ENCODE measurements around the gene PPIG. TPM values are rescaled to one million over a fixed set of nuclear protein-coding genes. Genes with fewer than 3 reads are reported as not detected.
A peak's percentile ranks its signal among the peaks of the same experiment; 100 is the strongest.
"Not testable (repeated sequence)": the region's sequence is repeated elsewhere in the genome, so short reads cannot be mapped to it uniquely, and the experiment has no call there.

PPIG gene
- total RNA-seq, 4 donors from 2014 or later: 26.1 to 53.8 (median 37.1) TPM

- no peak for DNase-seq (ENCODE audit: low spot score in 2 of 2)
- H3K9me3 ChIP-seq: no peaks in the 10 kb centered on the region
- H3K27ac ChIP-seq: no peak overlapping the region
- H3K27me3 ChIP-seq: no peaks in the 10 kb centered on the region
- no peak overlapping the region for H3K4me3 ChIP-seq
- 90 to 94% methylated on average over 2 of the region's 2 CpGs for WGBS, 2 donors
- H3K4me1 ChIP-seq: peaks cover 0 to 11% (median 2%) of the 10 kb centered on the region in 4 donors
- peaks cover 0 to 10% (median 0%) of the 10 kb centered on the region in 3 donors for H3K36me3 ChIP-seq
- no peak for TF ChIP-seq POLR2A (IDR thresholded peaks at IDR 0.05)
- TF ChIP-seq EP300 (IDR thresholded peaks at IDR 0.05): no peak
- TF ChIP-seq, protein P1, sequence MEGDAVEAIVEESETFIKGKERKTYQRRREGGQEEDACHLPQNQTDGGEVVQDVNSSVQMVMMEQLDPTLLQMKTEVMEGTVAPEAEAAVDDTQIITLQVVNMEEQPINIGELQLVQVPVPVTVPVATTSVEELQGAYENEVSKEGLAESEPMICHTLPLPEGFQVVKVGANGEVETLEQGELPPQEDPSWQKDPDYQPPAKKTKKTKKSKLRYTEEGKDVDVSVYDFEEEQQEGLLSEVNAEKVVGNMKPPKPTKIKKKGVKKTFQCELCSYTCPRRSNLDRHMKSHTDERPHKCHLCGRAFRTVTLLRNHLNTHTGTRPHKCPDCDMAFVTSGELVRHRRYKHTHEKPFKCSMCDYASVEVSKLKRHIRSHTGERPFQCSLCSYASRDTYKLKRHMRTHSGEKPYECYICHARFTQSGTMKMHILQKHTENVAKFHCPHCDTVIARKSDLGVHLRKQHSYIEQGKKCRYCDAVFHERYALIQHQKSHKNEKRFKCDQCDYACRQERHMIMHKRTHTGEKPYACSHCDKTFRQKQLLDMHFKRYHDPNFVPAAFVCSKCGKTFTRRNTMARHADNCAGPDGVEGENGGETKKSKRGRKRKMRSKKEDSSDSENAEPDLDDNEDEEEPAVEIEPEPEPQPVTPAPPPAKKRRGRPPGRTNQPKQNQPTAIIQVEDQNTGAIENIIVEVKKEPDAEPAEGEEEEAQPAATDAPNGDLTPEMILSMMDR (IDR thresholded peaks at IDR 0.05): no peak
These were observed 14.8 kb downstream of the PPIG start for GRCh38 chr2:169598982-169599381.

DNA sequence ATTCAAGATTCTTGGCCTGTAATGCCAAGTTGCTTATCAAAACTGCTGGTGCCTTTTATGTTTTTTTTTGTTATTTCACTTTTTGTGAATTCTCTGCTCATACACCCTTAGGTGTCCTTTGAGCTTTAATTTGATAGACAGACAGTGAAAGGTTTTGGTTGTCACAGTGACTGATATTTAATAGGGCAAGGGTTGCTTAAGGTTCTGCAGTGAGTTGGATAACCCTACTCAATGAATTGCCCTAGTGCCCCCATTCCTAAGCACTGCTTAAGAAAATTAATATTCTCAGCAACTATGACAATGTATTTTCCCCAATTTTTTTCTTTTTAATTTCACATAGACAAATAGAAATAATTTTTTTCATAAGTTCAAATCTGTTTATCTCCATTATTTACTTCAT, 15.4 kb downstream of the PPIG start:
- H3K27me3 ChIP-seq: no peaks in the 10 kb centered on the region
- TF ChIP-seq EP300 (IDR thresholded peaks at IDR 0.05): no peak
- TF ChIP-seq, protein P1 (IDR thresholded peaks at IDR 0.05): no peak
- no peak for TF ChIP-seq POLR2A (IDR thresholded peaks at IDR 0.05)
- peaks cover 0 to 15% (median 0%) of the 10 kb centered on the region in 3 donors for H3K36me3 ChIP-seq
- no peak overlapping the region for H3K4me3 ChIP-seq
- no peak overlapping the region for H3K27ac ChIP-seq
- no peaks in the 10 kb centered on the region for H3K9me3 ChIP-seq
- peaks cover 0 to 11% (median 2%) of the 10 kb centered on the region in 4 donors for H3K4me1 ChIP-seq
- DNase-seq (ENCODE audit: low spot score in 2 of 2): no peak

- WGBS, 2 donors: 86 to 94% methylated on average over 2 of the region's 2 CpGs
- DNase-seq (ENCODE audit: low spot score in 2 of 2): no peak
- TF ChIP-seq EP300 (IDR thresholded peaks at IDR 0.05) (no peak), POLR2A (IDR thresholded peaks at IDR 0.05) (no peak)
- TF ChIP-seq, protein P1 (IDR thresholded peaks at IDR 0.05): no peak
- H3K4me3 ChIP-seq: no peak overlapping the region
- H3K27ac ChIP-seq: no peak overlapping the region
- H3K4me1 ChIP-seq: peaks cover 0 to 4% (median 0%) of the 10 kb centered on the region in 4 donors
- peaks cover 3 to 86% (median 8%) of the 10 kb centered on the region in 3 donors for H3K36me3 ChIP-seq
- no peaks in the 10 kb centered on the region for H3K9me3 ChIP-seq
- H3K27me3 ChIP-seq: no peaks in the 10 kb centered on the region
These were observed 25.1 kb downstream of the PPIG start for GRCh38 chr2:169609264-169609663.

GRCh38 chr2:169613876-169614275, 29.7 kb downstream of the PPIG start:
- no peaks in the 10 kb centered on the region for H3K27me3 ChIP-seq
- DNase-seq (ENCODE audit: low spot score in 2 of 2): no peak
- peaks cover 8 to 90% (median 12%) of the 10 kb centered on the region in 3 donors for H3K36me3 ChIP-seq
- no peak overlapping the region for H3K4me3 ChIP-seq
- TF ChIP-seq POLR2A (IDR thresholded peaks at IDR 0.05) (no peak), EP300 (IDR thresholded peaks at IDR 0.05) (no peak)
- TF ChIP-seq, protein P1 (IDR thresholded peaks at IDR 0.05): no peak
- H3K27ac ChIP-seq: peak overlapping the region in 2 of 4 donors; percentile 28 to 29
- H3K4me1 ChIP-seq: peaks cover 0 to 4% (median 0%) of the 10 kb centered on the region in 4 donors
- WGBS, 2 donors: 49 to 57% methylated on average over 2 of the region's 2 CpGs
- peaks cover 0 to 11% (median 2%) of the 10 kb centered on the region in 4 donors for H3K9me3 ChIP-seq

- DNase-seq (ENCODE audit: low spot score in 2 of 2); H3K4me3 ChIP-seq; H3K4me1 ChIP-seq; H3K27ac ChIP-seq; H3K27me3 ChIP-seq: not testable (repeated sequence)
- Histone ChIP-seq H3K36me3 (peaks cover 7 to 87% (median 12%) of the 10 kb centered on the region in 3 donors), H3K9me3 (peaks cover 0 to 11% (median 2%) of the 10 kb centered on the region in 4 donors)
- WGBS, 2 donors: 96 to 100% methylated on average over 1 of the region's 1 CpG
These were observed 31.8 kb downstream of the PPIG start for GRCh38 chr2:169615982-169616381.

GRCh38 chr2:169619946-169620345, 35.8 kb downstream of the PPIG start:
- no peak for DNase-seq (ENCODE audit: low spot score in 2 of 2)
- H3K36me3 ChIP-seq: peaks cover 5 to 76% (median 12%) of the 10 kb centered on the region in 3 donors

More at GRCh38 chr2:169619946-169620345, 35.8 kb downstream of the PPIG start:
- H3K4me3 ChIP-seq: no peak overlapping the region
- peaks cover 0 to 11% (median 2%) of the 10 kb centered on the region in 4 donors for H3K9me3 ChIP-seq
- no peaks in the 10 kb centered on the region for H3K27me3 ChIP-seq
- no peaks in the 10 kb centered on the region for H3K4me1 ChIP-seq
- TF ChIP-seq POLR2A (IDR thresholded peaks at IDR 0.05): no peak
- TF ChIP-seq EP300 (IDR thresholded peaks at IDR 0.05): no peak
- TF ChIP-seq, protein P1 (IDR thresholded peaks at IDR 0.05): no peak
- WGBS, 2 donors: 35 to 47% methylated on average over 3 of the region's 3 CpGs
- no peak overlapping the region for H3K27ac ChIP-seq

Measured in tibial nerve (tissue), 4 donors.